ENCODE measurements around the gene MYMX.

MYMX gene

GRCh38 chr6:44253307-44254101 lies 36.8 kb downstream of the MYMX start:
- DNase-seq: peak; percentile 54

- no peak for DNase-seq
Measured at GRCh38 chr6:44254191-44255104, 37.7 kb downstream of the MYMX start.

GRCh38 chr6:44255105-44255808 lies 38.5 kb downstream of the MYMX start:
- no peak for DNase-seq

- DNase-seq: peak; percentile 66
Measured at GRCh38 chr6:44255871-44256774, 39.4 kb downstream of the MYMX start.

GRCh38 chr6:44256775-44257024 lies 40.0 kb downstream of the MYMX start:
- DNase-seq: no peak

GRCh38 chr6:44257025-44257752 lies 40.5 kb downstream of the MYMX start, which contains the start of gene SLC35B2:
Gene SLC35B2 (minus strand): TSS chr6:44257528. CDS start chr6:44257410, 118 bp downstream.
- DNase-seq: peak; percentile 77

- no peak for DNase-seq
Measured at GRCh38 chr6:44257753-44258324, 41.1 kb downstream of the MYMX start.

GRCh38 chr6:44258325-44258863 lies 41.7 kb downstream of the MYMX start:
- no peak for DNase-seq

GRCh38 chr6:44258921-44259320 lies 42.2 kb downstream of the MYMX start:
- DNase-seq: no peak

- no peak for DNase-seq
Measured at GRCh38 chr6:44260011-44260410, 43.3 kb downstream of the MYMX start.

GRCh38 chr6:44260451-44261297 lies 43.9 kb downstream of the MYMX start:
- DNase-seq: no peak

GRCh38 chr6:44261581-44261980 lies 44.9 kb downstream of the MYMX start:
- no peak for DNase-seq

GRCh38 chr6:44262467-44263353 lies 46.0 kb downstream of the MYMX start:
- DNase-seq: no peak

- no peak for DNase-seq
Measured at GRCh38 chr6:44263354-44264100, 46.8 kb downstream of the MYMX start.

GRCh38 chr6:44264154-44265006 lies 47.7 kb downstream of the MYMX start:
- DNase-seq: no peak

GRCh38 chr6:44265007-44265721 lies 48.4 kb downstream of the MYMX start, which contains the start of gene NFKBIE:
Gene NFKBIE (minus strand): TSS chr6:44265551. CDS start chr6:44265346, 205 bp downstream.
- peak; percentile 82 for DNase-seq
